ENCODE measurements around the gene COBLL1.

The COBLL1 gene

DNA sequence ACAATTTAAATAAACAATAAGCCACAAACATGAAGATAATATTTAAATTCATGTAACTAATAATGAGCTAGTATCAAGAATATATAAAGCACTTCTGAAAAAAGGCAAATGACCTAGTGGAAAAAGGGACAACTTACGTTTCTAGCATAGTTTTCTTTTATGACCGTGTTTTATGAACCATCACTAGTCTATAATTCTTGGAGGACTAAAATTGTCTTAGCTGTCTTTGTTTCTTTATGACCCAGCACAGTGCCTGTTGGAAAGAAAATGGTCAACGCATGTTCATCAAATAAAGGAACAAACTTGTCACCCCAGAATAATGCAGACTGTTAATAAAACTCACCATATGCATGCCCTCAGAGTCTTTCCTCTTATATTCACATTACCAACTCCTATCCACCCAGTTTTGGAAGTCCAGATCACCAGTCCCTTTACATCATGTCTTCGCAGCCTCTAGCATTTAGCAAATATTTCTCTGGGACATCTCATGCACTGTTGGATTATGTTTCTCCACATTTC, 162.9 kb downstream of the COBLL1 start:
- no peaks in the 10 kb centered on the region for H3K36me3 ChIP-seq (ENCODE audit: control insufficient read depth in 2 of 2, insufficient read depth in 1 of 2, low read length in 2 of 2)
- no peak overlapping the region for H3K4me3 ChIP-seq (ENCODE audit: low read depth, low read length)
- CTCF ChIA-PET = interaction anchor here (0.6 to 0.7 kb wide), 3 partner anchors 25 to 1239 kb away, joined by 3 to 4 read pairs (median 3); no protein-coding TSS in a partner anchor
- POLR2A ChIA-PET = no interaction called here
- TF ChIP-seq ZNF792 (tag by site-specific recombination; IDR thresholded peaks at IDR 0.05) = no peak
- no peaks in the 10 kb centered on the region for H3K9me3 ChIP-seq (ENCODE audit: control insufficient read depth, insufficient read depth, low read depth, low read length)
- H3K4me1 ChIP-seq (ENCODE audit: control insufficient read depth, insufficient read depth, low read length) = peaks cover 9% of the 10 kb centered on the region; the same call in 1 of the 2 replicates
- H3K27ac ChIP-seq (ENCODE audit: extremely low read depth, low read depth, low read length) = no peak overlapping the region

DNA sequence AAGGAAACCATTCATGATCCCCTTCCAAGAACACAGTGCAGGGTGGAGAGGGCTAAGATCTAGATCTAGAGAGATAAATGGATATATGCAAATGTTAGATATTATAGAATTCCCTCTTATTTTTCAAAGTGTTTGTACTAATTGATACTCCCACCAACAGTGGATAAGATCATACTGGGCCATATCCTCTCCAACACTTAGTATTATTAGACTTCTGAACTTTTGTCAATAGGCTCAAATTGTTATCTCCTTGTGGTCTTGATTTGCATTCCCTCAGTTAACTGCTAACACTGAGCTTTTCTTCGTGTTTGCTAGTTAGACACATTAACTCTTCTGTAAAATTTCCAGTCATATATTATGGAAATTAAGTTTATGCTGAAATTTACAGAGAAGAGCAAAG, 163.9 kb downstream of the COBLL1 start:
- POLR2A ChIA-PET = no interaction called here
- Histone ChIP-seq H3K4me3 (ENCODE audit: low read depth, low read length) (no peak overlapping the region), H3K36me3 (ENCODE audit: control insufficient read depth in 2 of 2, insufficient read depth in 1 of 2, low read length in 2 of 2) (no peaks in the 10 kb centered on the region), H3K9me3 (ENCODE audit: control insufficient read depth, insufficient read depth, low read depth, low read length) (no peaks in the 10 kb centered on the region), H3K4me1 (ENCODE audit: control insufficient read depth, insufficient read depth, low read length) (peaks cover 9% of the 10 kb centered on the region; the same call in 1 of the 2 replicates), H3K27ac (ENCODE audit: extremely low read depth, low read depth, low read length) (no peak overlapping the region)
- CTCF ChIA-PET = no interaction called here
- TF ChIP-seq ZNF184 (tag by site-specific recombination; IDR thresholded peaks at IDR 0.05) = peak; percentile 96
- TF ChIP-seq ZNF660 (tag by site-specific recombination; IDR thresholded peaks at IDR 0.05) = no peak
- TF ChIP-seq, protein P1, sequence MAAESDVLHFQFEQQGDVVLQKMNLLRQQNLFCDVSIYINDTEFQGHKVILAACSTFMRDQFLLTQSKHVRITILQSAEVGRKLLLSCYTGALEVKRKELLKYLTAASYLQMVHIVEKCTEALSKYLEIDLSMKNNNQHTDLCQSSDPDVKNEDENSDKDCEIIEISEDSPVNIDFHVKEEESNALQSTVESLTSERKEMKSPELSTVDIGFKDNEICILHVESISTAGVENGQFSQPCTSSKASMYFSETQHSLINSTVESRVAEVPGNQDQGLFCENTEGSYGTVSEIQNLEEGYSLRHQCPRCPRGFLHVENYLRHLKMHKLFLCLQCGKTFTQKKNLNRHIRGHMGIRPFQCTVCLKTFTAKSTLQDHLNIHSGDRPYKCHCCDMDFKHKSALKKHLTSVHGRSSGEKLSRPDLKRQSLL (tag by site-specific recombination; IDR thresholded peaks at IDR 0.05) = no peak

DNA sequence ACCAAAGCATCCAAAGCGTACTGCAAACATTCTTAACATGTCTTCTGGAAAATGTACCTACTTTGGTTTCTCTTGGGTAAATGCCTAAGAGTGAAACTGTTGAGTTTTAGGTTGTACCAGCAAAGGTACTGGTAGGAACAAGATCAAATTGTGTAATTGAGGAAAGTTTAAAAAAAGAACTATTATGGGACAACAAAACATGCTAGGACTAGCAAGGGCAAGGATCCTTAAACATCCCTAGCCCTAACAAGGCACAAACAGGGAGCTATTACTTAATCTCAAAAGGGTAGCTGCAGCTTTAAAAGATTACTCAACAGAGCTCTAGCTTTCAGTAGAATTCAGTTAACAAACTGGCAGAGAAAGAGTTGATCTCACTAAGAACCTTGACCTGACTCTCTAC, 164.4 kb downstream of the COBLL1 start:
- ChIA-PET CTCF (no interaction called here), POLR2A (no interaction called here)
- Histone ChIP-seq H3K27ac (ENCODE audit: extremely low read depth, low read depth, low read length) (no peak overlapping the region), H3K4me3 (ENCODE audit: low read depth, low read length) (no peak overlapping the region), H3K9me3 (ENCODE audit: control insufficient read depth, insufficient read depth, low read depth, low read length) (no peaks in the 10 kb centered on the region), H3K4me1 (ENCODE audit: control insufficient read depth, insufficient read depth, low read length) (peaks cover 9% of the 10 kb centered on the region; the same call in 1 of the 2 replicates), H3K36me3 (ENCODE audit: control insufficient read depth in 2 of 2, insufficient read depth in 1 of 2, low read length in 2 of 2) (no peaks in the 10 kb centered on the region)
- TF ChIP-seq ZNF202 (tag by site-specific recombination; IDR thresholded peaks at IDR 0.05; ENCODE audit: borderline replicate concordance) = no peak
- no peak for TF ChIP-seq ZNF776 (tag by site-specific recombination; IDR thresholded peaks at IDR 0.05; ENCODE audit: borderline replicate concordance)
- no peak for TF ChIP-seq ZNF324 (tag by site-specific recombination; IDR thresholded peaks at IDR 0.05)
- TF ChIP-seq, protein P2, sequence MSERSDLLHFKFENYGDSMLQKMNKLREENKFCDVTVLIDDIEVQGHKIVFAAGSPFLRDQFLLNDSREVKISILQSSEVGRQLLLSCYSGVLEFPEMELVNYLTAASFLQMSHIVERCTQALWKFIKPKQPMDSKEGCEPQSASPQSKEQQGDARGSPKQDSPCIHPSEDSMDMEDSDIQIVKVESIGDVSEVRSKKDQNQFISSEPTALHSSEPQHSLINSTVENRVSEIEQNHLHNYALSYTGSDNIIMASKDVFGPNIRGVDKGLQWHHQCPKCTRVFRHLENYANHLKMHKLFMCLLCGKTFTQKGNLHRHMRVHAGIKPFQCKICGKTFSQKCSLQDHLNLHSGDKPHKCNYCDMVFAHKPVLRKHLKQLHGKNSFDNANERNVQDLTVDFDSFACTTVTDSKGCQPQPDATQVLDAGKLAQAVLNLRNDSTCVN (tag by site-specific recombination; optimal IDR thresholded peaks at IDR 0.05) = no peak
- TF ChIP-seq, protein P3, sequence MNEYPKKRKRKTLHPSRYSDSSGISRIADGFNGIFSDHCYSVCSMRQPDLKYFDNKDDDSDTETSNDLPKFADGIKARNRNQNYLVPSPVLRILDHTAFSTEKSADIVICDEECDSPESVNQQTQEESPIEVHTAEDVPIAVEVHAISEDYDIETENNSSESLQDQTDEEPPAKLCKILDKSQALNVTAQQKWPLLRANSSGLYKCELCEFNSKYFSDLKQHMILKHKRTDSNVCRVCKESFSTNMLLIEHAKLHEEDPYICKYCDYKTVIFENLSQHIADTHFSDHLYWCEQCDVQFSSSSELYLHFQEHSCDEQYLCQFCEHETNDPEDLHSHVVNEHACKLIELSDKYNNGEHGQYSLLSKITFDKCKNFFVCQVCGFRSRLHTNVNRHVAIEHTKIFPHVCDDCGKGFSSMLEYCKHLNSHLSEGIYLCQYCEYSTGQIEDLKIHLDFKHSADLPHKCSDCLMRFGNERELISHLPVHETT (tag by site-specific recombination; IDR thresholded peaks at IDR 0.05) = no peak
- no peak for TF ChIP-seq EGR2 (tag by site-specific recombination; IDR thresholded peaks at IDR 0.05; ENCODE audit: low read depth)
- TF ChIP-seq ZBTB17 (tag by site-specific recombination; IDR thresholded peaks at IDR 0.05) = no peak
- TF ChIP-seq ZNF221 (tag by site-specific recombination; IDR thresholded peaks at IDR 0.05; ENCODE audit: borderline replicate concordance) = no peak
- TF ChIP-seq ZNF529 (tag by site-specific recombination; IDR thresholded peaks at IDR 0.05; ENCODE audit: insufficient replicate concordance) = no peak
- no peak for TF ChIP-seq ZNF830 (tag by site-specific recombination; IDR thresholded peaks at IDR 0.05; ENCODE audit: low read depth)
- TF ChIP-seq, protein P4, sequence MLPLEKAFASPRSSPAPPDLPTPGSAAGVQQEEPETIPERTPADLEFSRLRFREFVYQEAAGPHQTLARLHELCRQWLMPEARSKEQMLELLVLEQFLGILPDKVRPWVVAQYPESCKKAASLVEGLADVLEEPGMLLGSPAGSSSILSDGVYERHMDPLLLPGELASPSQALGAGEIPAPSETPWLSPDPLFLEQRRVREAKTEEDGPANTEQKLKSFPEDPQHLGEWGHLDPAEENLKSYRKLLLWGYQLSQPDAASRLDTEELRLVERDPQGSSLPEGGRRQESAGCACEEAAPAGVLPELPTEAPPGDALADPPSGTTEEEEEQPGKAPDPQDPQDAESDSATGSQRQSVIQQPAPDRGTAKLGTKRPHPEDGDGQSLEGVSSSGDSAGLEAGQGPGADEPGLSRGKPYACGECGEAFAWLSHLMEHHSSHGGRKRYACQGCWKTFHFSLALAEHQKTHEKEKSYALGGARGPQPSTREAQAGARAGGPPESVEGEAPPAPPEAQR (tag by site-specific recombination; IDR thresholded peaks at IDR 0.05) = no peak
- TF ChIP-seq KLF7 (tag by site-specific recombination; IDR thresholded peaks at IDR 0.05; ENCODE audit: borderline replicate concordance) = no peak
- no peak for TF ChIP-seq YY2 (tag by site-specific recombination; IDR thresholded peaks at IDR 0.05)
- no peak for TF ChIP-seq ZEB2 (tag by site-specific recombination; IDR thresholded peaks at IDR 0.05)
- no peak for TF ChIP-seq SCRT2 (tag by site-specific recombination; IDR thresholded peaks at IDR 0.05)

Data from HEK293 (cell line).